ENCODE measurements around the gene STK32B.

- TF ChIP-seq CTCF (IDR thresholded peaks at IDR 0.05) (no peak), POLR2A (IDR thresholded peaks at IDR 0.05) (no peak)
Measured at GRCh38 chr4:5036239-5036638, 15.0 kb upstream of the STK32B start.
